HEK293 (cell line): Measurements from ENCODE around the gene C9orf40.

Source experiments
- KLF8 ChIP-seq: fragments of 450-650 bp; formaldehyde crosslinking; IDR thresholded peaks from 2 replicates; pipeline ENCODE4 v1.5.1; 2016; ENCODE audit warnings: missing biosample characterization, missing genetic modification characterization
- SALL2 ChIP-seq: fragments of 450-650 bp; formaldehyde crosslinking; IDR thresholded peaks from 2 replicates; pipeline ENCODE4 v1.5.0; 2017; ENCODE audit warnings: missing biosample characterization, mild to moderate bottlenecking, missing genetic modification characterization, borderline replicate concordance
- ZBTB21 ChIP-seq: fragments of 450-650 bp; formaldehyde crosslinking; IDR thresholded peaks from 2 replicates; pipeline ENCODE4 v1.5.1; 2017; ENCODE audit warnings: missing biosample characterization, missing genetic modification characterization
- ZNF214 ChIP-seq: fragments of 450-650 bp; formaldehyde crosslinking; IDR thresholded peaks from 2 replicates; pipeline ENCODE4 v1.5.1; 2017; ENCODE audit warnings: missing biosample characterization, mild to moderate bottlenecking, missing genetic modification characterization, borderline replicate concordance
- ZNF221 ChIP-seq: fragments of 450-650 bp; formaldehyde crosslinking; IDR thresholded peaks from 2 replicates; pipeline ENCODE4 v1.5.1; 2017; ENCODE audit warnings: missing biosample characterization, missing genetic modification characterization, borderline replicate concordance
- ZNF274 ChIP-seq, 2 experiments: fragments of 200-500 bp in 1 of 2; fragments of 450-650 bp in 1 of 2; sonication (Bioruptor generic) in 1 of 2; formaldehyde crosslinking in 1 of 2; IDR thresholded peaks; 2 replicates each; pipeline versions ENCODE4 v1.5.1 to v1.6.1; 2014 to 2016; ENCODE audit warnings: borderline replicate concordance in 1 of 2, inconsistent platforms in 1 of 2, low read length in 1 of 2, missing biosample characterization in 1 of 2, missing genetic modification characterization in 1 of 2
- ZNF792 ChIP-seq: fragments of 450-650 bp; formaldehyde crosslinking; IDR thresholded peaks from 2 replicates; pipeline ENCODE4 v1.5.1; 2016; ENCODE audit warnings: missing biosample characterization, missing genetic modification characterization
- TF ChIP-seq, protein P1 (sequence below): fragments of 450-650 bp; formaldehyde crosslinking; IDR thresholded peaks from 2 replicates; pipeline ENCODE4 v1.5.1; 2016; ENCODE audit warnings: missing biosample characterization, missing genetic modification characterization
- TF ChIP-seq, protein P2 (sequence below): IDR thresholded peaks from 2 replicates; pipeline ENCODE4 v1.6.1; 2011; ENCODE audit warnings: mild to moderate bottlenecking, low read depth, low read length, borderline replicate concordance
- TF ChIP-seq, protein P3 (sequence below): fragments of 450-650 bp; formaldehyde crosslinking; IDR thresholded peaks from 2 replicates; pipeline ENCODE4 v1.5.1; 2016; ENCODE audit warnings: missing biosample characterization, missing genetic modification characterization
- TF ChIP-seq, protein P4 (sequence below): fragments of 450-650 bp; IDR thresholded peaks from 2 replicates; pipeline ENCODE4 v1.5.1; 2018; ENCODE audit warnings: missing biosample characterization, missing genetic modification characterization

DNA sequence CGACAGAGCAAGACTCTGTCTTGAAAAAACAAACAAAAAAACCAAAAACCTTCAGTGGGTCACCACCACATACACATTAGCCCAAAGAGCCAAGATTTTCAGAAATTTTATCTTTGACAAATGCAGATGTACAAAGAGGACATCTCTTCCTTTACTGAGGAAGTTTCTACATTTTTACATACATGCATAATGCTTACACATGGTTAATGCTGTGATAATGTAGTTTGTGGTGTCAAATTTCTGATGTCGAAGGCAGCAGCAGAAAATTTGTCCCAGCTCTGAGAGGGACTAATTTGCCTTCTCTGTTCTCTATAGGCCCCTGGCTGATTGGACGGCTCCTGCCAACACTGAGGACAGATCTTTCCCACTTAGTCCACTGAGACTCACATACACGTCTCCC, 24.6 kb upstream of the C9orf40 start:
- TF ChIP-seq, protein P1, sequence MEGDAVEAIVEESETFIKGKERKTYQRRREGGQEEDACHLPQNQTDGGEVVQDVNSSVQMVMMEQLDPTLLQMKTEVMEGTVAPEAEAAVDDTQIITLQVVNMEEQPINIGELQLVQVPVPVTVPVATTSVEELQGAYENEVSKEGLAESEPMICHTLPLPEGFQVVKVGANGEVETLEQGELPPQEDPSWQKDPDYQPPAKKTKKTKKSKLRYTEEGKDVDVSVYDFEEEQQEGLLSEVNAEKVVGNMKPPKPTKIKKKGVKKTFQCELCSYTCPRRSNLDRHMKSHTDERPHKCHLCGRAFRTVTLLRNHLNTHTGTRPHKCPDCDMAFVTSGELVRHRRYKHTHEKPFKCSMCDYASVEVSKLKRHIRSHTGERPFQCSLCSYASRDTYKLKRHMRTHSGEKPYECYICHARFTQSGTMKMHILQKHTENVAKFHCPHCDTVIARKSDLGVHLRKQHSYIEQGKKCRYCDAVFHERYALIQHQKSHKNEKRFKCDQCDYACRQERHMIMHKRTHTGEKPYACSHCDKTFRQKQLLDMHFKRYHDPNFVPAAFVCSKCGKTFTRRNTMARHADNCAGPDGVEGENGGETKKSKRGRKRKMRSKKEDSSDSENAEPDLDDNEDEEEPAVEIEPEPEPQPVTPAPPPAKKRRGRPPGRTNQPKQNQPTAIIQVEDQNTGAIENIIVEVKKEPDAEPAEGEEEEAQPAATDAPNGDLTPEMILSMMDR (tag by site-specific recombination), result no peak
- TF ChIP-seq ZNF274 (IDR thresholded peaks at IDR 0.05; ENCODE audit: low read length) (no peak), ZNF274 (tag by site-specific recombination; IDR thresholded peaks at IDR 0.05; ENCODE audit: borderline replicate concordance) (no peak), ZNF214 (tag by site-specific recombination) (no peak), ZBTB21 (no peak), ZNF221 (tag by site-specific recombination) (no peak), KLF8 (tag by site-specific recombination) (no peak), SALL2 (tag by site-specific recombination) (no peak), ZNF792 (tag by site-specific recombination) (no peak)
- TF ChIP-seq, protein P2, sequence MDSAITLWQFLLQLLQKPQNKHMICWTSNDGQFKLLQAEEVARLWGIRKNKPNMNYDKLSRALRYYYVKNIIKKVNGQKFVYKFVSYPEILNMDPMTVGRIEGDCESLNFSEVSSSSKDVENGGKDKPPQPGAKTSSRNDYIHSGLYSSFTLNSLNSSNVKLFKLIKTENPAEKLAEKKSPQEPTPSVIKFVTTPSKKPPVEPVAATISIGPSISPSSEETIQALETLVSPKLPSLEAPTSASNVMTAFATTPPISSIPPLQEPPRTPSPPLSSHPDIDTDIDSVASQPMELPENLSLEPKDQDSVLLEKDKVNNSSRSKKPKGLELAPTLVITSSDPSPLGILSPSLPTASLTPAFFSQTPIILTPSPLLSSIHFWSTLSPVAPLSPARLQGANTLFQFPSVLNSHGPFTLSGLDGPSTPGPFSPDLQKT, result no peak
- TF ChIP-seq, protein P3, sequence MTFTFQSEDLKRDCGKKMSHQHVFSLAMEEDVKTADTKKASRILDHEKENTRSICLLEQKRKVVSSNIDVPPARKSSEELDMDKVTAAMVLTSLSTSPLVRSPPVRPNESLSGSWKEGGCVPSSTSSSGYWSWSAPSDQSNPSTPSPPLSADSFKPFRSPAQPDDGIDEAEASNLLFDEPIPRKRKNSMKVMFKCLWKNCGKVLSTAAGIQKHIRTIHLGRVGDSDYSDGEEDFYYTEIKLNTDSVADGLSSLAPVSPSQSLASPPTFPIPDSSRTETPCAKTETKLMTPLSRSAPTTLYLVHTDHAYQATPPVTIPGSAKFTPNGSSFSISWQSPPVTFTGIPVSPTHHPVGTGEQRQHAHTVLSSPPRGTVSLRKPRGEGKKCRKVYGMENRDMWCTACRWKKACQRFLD, result no peak
- TF ChIP-seq, protein P4, sequence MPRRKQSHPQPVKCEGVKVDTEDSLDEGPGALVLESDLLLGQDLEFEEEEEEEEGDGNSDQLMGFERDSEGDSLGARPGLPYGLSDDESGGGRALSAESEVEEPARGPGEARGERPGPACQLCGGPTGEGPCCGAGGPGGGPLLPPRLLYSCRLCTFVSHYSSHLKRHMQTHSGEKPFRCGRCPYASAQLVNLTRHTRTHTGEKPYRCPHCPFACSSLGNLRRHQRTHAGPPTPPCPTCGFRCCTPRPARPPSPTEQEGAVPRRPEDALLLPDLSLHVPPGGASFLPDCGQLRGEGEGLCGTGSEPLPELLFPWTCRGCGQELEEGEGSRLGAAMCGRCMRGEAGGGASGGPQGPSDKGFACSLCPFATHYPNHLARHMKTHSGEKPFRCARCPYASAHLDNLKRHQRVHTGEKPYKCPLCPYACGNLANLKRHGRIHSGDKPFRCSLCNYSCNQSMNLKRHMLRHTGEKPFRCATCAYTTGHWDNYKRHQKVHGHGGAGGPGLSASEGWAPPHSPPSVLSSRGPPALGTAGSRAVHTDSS (tag by site-specific recombination), result no peak
